PC-3 (cell line): ENCODE results near the gene SLC4A4.

ENCODE experiments used
- EZH2phosphoT487 ChIP-seq: fragments of 300-600 bp; sonication (generic); IDR thresholded peaks from 2 replicates; pipeline ENCODE4 v1.6.1; 2018; ENCODE audit warnings: mild to moderate bottlenecking, antibody characterized with exemption, low read length, borderline replicate concordance
- TF ChIP-seq, protein P1 (sequence below): fragments of 300-600 bp; sonication (generic); conservative IDR thresholded peaks from 2 replicates; pipeline ENCODE4 v1.5.1; 2017; ENCODE audit warnings: antibody characterized with exemption, low read depth, mild to moderate bottlenecking, low read length

DNA sequence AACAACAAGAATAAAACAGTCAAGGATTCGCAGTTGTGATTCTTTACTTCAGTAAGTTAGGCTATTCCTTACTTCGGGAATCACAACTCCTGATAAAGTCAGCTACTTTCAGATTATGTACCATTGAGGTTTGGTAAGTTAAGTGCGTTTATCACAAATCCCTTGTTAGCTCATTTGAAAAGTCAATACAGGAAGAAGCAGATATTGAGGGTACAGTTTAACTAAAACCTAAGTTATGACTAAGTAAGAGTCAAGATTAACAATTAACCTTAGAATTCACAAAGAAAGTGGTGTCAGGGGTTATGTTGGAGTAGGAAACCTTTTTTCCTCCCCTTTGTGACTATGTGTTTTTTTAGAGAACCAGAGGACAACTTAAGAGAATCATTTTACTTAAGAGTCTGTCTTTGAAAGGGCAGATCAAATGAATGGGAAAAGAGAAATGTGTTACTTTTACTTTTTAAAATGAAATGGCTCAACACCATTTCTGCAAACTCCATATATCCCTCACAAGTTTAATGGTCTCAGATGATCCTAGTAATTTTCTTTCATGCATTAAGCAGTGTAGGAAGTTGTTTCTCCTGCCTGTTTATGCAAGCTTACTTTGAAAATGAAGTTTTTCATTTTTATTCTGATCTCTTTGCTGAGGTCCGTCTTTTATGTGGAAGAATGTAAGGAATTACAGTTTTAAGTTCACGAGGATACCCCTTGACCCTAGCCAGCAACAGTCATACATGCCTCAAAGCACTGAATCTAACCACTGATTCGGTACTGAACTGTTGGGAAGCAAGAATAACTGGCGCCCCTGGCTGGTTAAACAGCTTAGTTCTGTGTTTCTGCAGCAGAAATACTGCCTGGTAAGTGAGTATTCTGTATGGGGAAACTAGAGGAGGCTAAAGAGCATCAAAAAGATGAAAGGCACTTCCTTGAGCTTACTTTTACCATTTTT, 211.7 kb downstream of the SLC4A4 start:
- TF ChIP-seq, protein P1, sequence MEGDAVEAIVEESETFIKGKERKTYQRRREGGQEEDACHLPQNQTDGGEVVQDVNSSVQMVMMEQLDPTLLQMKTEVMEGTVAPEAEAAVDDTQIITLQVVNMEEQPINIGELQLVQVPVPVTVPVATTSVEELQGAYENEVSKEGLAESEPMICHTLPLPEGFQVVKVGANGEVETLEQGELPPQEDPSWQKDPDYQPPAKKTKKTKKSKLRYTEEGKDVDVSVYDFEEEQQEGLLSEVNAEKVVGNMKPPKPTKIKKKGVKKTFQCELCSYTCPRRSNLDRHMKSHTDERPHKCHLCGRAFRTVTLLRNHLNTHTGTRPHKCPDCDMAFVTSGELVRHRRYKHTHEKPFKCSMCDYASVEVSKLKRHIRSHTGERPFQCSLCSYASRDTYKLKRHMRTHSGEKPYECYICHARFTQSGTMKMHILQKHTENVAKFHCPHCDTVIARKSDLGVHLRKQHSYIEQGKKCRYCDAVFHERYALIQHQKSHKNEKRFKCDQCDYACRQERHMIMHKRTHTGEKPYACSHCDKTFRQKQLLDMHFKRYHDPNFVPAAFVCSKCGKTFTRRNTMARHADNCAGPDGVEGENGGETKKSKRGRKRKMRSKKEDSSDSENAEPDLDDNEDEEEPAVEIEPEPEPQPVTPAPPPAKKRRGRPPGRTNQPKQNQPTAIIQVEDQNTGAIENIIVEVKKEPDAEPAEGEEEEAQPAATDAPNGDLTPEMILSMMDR, result peak; percentile 52
- TF ChIP-seq EZH2phosphoT487, result no peak
